Stimulated activated CD4-positive, alpha-beta T cell treated with anti-CD3 and anti-CD28 coated beads, TNF-alpha, amount 100 ng/mL, for 1 hour (primary cell): ENCODE results near the gene MPZL1.

Experiments
- DNase-seq, 3 donors: peaks; one replicate each; pipeline ENCODE4 v3.0.0-alpha.2; 2020; ENCODE audit warnings: low read depth in 3 of 3, low spot score in 1 of 3

The MPZL1 gene

DNA sequence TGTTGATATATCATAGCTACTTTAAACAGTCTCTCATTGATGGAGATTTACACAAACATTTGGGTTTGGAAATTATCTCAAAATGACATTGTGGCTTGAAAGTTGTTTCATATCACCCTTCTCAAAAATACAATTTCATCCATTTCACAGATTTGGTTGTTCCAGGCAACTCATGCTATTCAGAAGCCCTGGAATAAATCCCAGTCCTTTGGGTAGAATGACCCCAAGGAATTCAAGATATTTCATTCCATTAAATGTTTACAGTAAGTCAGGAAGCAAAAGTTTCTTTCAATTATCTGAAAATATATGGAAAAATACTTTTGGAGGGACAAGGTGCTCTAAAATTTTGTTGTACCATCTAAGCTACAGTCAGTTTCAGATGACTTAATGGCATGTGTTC, 27.1 kb downstream of the MPZL1 start:
- no peak for DNase-seq

DNA sequence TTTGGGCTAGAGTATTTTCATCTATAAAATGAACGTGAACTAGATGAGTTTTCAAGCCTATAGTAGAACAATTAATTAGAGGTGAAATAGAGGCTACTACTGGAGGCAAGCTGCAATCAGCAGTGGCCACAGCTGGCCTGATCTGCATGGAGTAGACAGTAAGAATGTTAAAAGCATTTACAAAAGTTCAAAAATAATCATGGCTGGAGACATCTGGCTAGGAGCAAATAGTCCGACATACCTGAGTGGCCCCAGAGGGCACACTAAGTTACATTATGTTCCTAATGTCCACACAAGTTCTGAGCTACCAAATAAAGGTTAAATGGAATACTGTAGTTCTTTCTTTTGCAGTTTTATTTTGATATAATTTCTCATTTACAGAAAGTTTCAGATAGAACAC, 28.0 kb downstream of the MPZL1 start:
- DNase-seq, result no peak

DNA sequence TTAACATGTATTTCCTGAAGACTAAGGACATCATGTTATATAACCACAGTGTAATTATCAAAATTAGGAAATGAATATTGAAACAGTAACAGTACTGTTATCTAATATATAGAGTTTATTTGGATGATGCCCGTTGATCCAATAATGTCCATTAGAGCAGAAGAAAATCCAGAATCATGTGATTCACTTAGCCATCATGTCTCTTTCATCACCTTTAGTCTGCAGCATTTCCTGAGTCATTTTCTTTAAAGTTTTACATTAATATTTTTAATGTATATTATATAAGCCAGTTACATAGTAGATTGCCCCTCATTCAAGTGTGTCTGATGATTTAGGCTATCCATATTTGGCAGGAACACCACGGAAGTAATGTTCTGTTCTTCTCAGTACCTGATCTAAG, 28.9 kb downstream of the MPZL1 start:
- DNase-seq, result no peak

DNA sequence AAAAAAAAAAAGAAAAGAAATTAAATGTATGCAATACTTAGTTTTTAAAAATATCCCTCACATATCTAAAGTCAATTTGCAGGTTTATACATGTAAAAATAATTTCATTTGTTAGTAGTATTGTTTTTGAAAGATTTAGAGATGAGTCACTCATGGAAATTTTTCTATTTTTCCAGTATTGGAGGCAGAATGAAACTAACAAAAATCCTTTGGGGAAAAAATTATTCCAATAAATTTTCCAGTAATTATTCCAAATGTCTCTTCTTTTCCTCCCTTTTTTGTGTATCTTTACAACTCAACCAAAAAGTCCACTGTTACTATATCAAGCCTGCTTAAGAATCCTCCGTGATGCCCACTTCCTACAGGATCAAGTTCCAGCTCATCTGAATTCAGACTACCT, 29.9 kb downstream of the MPZL1 start:
- DNase-seq, result no peak

DNA sequence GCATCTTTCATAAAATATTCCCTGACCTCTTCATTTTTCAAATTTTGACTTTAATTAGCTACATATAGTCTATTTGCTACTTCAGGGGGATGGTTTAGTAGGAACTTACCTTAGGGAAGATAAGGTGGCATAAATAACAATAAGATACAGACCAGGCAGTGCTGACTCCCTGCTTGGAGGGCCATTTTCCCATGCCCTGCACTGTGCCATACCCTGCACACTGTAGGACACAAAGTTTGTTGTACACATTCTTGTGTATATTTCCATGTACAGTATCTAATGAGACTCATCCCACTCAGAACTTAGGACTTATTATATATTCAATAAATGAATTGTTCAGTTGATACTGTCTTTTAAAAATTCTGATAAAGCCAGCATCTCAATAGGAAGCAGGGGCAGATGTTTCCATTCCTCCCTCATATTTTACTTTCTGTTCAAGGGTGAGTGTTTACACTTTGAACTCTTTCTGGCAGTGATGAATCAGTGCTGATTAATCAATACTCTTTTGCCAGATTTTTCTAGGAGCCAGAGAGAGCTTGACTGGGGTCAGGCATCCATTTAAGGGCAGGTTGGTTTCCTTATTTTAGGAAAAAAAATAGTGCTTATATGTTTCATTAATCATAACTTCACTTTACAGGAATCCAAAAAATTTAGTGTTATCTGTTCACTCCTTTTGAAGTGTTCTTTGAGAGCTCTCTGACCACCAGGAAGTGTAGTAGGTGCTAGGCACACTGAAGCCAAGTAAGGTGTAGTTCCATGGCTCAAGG, 30.6 kb downstream of the MPZL1 start:
- no peak for DNase-seq

DNA sequence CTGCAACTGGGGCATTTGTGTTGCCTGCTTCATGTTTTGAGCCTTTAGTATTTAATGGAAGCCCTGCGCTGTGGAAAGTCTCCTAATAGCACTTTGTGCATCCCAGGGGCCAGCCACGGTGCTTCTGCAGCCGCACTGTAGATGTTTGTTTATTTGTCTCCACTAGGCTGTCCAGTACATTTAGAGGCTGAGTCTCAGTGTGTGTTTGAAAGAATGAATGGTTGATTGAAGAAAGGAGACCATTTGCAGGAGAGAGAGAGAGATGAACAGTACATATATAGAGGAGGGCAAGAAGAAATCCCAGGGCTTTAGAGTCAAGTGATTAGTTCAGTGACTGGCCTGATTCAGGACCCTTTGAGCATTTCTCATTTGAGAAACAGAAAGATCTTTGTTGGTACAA, 33.9 kb downstream of the MPZL1 start:
- no peak for DNase-seq

DNA sequence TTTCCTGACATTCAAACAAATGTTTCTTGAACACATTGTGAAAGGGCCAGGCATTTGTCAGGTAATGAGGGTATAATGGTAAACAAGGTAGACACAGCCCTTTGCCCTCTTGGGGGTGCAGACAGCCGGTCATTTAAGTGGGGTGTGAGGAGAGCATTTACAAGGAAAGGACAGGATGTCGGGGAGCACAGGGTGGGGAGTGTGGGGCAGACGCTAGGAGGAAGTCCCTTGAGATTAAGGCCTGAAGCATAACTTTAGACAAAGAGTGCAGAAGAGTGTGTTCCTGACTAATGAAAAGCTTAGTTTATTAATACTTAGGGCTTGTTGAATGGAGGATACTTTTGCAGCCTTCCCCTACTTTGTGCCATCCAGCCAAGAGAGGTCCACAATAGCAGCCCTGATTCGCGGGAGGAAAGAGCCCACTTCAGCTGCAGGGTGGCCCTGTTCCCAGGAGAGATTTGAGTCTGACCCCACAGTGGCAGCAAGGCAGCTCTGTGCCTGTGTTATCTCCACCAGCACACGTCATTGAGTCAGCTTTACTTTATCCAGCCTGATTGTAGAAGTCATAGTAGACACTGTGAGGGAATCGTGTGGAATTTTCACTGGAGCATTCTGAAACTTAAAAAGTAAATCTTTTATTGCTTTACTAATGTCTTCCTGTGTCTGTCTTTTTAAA, 35.1 kb downstream of the MPZL1 start:
- DNase-seq, result no peak

DNA sequence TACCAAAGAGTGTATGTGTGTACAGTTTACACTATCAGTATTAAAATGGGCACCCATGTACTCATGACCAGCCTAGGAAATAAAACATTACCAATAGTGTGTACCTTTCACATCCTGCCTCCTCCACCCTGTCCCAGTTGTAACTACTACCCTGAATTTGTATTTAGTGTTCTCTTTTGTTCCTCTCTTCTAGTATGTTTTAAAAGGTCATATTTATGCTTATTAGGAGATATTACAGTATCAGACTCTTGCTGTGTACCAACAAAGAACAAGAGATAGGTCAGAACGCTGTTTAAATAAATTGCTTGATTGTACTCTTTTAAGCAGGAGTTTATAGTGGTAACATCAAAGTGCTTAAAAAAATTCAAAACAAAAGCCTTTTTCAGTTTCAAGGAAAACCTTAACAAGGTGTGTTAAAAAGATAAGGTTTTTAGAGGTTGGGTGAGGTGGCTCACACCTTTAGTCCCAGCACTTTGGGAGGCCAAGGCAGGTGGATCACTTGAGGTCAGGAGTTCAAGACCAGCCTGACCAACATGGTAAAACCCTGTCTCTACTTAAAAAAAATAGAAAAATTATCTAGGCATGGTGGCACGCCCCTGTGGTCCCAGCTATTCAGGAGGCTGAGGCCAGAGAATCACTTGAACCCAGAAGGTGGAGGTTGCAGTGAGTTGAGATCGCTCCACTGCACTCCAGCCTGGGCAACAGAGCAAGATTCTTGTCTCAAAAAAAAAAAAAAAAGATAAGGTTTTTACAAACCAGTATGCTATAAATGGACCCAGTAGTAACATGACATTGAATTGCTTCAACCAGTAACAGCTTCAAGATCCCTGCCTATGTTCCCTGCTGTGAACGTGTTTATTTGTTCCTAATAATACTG, 35.9 kb downstream of the MPZL1 start:
- DNase-seq, result no peak

DNA sequence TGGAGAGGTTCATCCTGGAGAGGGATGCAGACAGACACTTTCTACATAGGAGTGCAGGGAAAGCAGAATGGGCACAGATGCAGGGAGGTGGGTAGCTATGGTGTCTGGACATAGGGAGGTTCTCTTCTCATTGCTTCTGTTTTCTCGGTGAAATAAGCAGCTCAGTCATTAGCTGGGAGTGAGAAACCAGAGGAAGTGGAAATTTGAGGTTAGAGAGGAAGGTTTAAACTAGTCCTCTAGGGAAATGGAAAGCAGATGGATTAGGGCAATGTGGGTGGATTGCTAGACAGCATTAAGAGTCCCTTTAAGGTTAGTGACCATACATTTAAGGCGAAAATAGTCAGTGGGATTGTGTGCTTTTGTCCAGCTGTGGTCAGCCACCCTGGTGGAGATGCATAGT, 39.6 kb downstream of the MPZL1 start:
- no peak for DNase-seq

DNA sequence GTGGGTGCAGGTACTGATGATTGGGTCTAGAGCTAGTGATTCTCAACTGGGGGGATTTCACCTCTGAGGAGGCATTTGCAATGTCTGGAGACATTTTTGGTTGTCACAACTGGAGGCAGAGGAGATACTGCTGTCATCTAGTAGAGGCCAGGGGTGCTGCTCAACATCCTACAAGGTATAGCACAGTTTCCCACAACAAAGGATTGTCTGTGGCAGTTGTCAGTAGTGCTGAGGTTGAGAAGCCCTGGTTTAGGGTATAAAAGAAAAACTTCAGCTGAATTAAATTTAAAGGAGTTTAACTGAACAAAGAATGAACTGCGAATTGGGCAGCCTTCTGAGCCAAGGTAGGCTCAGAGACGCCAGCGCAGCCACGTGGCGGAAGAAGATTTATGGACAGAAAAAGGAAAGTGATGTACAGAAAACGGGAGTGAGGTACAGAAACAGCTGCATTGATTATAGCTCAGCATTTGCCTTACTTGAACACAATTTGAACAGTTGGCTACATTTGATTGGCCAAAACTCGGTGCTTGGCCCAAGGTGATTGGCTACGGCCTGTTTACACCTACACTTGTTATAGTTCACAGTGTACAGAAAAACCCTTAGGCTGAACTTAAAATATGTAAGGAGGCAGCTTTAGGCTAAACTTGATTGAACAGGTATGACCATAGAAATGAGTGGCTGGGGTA, 40.4 kb downstream of the MPZL1 start:
- DNase-seq, result no peak

DNA sequence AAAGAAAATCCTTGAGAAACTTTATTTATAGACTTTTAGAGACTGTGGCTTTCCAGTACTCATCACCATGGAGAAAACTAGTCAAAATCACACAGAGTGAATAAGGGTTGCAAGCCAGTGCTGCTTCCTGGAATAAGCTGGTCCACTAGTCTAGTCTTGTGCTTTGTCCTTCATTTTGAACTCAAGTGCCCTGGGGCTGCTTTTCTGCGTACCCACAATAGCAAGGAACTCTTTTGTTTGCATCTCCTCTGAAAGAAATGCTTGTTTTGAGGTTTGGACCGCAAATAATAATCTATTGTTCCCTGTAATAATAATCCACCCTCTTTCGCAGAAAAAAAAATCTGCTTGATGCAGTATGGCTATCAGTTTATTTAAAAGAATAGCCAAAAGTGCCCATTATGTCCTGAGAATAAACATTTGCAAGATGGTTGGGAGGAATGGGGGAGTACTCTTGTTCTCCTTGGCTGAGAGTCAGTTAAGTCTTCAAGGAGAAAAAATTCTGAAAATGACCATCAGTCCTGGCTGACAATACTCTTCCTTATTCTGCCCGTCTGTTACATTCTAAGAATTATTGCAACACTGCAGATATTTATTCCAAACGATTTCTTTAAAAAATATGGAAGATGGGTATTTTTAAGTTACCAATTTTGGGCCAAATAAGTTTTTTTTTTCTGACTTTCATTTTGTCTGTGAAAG, 41.9 kb downstream of the MPZL1 start:
- no peak for DNase-seq

DNA sequence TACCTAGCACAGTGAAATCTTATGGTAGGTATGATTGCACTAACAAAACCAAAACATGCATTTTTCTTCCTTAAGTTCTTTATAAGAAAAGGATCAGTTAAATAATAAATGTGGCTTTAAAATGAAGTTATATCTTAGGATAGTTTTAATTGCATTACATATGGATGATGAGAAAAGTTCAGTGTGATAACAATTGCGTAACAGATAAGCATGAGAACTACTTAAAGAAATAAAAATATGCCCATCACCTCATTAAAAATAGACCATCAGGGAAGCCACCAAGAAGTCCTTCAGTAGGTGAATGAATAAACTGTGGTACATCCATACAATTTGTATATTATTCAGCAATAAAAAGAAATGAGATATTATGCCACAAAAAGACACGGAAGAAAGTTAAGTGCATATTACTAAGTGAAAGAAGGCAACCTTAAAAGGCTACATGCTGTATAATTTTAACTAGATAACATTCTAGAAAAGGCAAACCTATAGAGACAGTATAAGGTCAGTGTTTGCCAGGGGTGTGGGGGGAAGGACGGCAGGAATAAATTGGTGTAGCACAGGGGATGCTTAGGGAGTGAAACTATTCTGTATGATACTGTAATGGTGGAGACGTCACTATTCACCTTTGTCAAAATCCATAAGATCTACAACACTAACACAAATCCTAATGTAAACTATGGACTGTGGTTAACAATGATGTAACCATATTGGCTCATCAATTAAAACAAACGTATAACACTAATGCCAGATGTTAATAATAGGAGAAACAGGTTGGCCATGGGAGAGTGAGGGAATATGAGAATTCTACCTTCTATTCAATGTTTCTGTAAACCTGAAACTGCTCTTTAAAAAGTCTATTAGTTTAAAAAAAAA, 42.9 kb downstream of the MPZL1 start:
- no peak for DNase-seq

DNA sequence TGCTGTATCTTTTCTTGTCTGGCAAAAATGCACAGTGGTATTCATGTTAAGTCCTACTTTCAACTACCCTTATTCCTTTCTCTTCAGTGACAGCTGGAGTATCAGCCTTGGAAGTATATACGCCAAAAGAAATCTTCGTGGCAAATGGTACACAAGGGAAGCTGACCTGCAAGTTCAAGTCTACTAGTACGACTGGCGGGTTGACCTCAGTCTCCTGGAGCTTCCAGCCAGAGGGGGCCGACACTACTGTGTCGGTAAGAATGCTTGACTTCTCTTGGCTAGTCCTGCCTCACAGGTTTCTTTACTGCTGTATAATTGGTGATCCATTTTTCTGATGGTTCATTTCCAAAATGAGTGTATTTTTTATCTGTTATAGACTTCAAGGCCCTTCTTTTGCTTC, 43.7 kb downstream of the MPZL1 start:
- DNase-seq, result no peak

DNA sequence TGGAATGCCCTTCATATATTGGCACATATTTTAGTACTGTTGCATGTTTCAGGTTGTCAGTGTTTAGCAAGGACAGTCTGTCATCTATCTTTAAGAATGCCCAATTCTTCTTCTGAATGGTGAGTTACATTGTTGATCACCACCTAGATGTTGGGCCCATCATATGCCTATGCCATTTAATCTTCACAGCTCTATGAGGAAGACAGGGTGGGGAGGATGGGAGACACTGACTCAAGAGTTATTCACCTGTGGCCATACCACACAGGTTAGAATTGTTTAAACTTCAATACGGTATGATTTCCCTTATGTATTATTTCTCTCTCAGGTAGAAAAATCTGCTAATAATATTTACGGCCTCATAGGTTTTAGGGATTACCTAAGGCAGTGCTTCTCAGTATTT, 44.8 kb downstream of the MPZL1 start:
- no peak for DNase-seq

DNA sequence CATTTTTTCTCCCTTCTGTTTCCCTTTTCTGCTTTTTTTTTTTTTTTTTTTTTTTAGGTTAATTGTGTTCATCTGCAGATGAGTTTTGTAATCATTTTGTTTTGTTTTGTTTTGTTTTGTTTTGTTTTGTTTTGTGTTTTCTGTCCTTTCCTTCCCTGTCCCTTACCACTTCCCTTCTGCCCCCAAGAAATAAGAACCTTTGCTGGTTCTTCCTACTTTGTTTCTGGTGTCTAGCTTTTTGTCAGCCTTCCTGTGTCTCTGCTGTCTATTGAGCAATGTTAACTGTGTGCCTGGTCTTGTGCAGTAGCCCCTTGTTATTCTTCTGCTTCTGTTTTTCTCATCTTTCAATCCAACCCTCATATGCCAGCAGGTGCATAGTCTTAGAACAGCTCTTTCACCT, 46.0 kb downstream of the MPZL1 start:
- no peak for DNase-seq

DNA sequence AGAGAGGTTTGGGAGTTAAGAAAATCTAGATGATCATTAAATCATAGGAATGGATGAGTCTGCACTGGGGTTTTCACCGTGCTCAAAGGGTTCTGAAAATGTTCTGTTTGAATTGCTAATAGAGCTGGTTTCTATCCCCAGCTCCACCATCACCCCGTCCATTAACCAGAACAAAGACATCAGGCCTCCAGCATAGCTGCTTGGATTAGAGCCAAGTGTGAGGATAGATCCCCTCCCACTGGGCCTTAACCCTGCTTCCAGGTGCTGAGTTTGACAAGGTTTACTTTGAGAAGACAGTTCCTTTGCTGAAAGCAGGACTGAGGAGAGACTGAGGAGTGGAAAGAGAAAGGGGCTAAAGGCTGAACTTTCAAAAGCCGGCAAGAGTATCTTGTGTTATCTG, 48.3 kb downstream of the MPZL1 start:
- no peak for DNase-seq

DNA sequence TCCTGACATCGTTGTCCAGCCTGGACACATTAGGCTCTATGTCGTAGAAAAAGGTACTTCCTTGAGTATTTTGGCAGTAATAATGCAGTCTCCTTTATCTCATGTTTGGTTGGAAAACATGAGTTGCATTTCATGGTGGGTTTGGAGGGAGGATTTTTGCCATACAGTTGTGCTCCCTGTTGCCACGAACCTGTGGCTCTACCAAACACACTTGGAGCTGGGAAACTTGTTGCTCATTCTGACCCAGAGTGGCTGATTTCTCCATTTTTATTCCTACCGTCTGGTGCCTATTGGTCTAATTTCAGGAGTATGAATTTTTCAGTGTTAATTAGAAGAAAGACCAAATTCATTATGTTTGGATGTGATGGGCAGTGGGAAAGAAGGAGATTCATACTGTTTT, 50.7 kb downstream of the MPZL1 start:
- DNase-seq, result no peak

DNA sequence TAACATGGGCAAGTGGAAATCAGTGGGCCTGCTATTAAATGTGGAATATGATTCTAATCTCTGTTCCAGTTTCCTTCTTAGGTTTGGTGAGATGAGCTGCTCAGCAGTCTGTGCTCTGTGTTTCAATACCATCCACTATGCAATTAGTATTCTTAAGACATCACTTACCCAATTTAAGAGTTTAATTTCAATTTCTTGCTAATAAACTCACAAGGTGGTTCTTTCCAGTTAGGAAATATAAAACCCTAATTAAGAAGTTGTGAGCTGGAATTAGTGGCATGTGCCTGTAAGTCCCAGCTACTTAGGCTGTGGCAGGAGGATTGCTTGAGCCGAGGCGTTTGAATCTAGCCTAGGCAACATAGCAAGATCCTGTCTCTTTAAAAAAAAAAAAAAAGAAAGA, 51.7 kb downstream of the MPZL1 start:
- no peak for DNase-seq

DNA sequence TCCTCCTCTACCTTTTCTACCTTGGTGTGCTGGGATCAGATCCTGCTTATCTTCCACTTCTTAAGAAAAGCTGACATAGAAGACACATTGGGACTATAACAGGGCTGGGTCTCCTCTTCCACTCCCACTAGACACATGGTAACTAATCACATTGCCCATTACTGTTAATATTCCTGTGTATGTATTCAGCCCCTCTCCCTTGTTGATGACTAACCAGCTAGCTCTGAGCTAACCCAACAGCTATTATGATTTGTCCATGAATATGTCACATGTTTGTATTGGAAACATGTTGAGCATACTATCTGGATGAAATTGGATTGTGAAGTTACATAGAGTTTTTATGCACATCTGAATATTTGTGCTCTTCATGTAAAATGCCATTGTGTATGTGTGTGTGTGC, 52.9 kb downstream of the MPZL1 start:
- DNase-seq, result no peak

DNA sequence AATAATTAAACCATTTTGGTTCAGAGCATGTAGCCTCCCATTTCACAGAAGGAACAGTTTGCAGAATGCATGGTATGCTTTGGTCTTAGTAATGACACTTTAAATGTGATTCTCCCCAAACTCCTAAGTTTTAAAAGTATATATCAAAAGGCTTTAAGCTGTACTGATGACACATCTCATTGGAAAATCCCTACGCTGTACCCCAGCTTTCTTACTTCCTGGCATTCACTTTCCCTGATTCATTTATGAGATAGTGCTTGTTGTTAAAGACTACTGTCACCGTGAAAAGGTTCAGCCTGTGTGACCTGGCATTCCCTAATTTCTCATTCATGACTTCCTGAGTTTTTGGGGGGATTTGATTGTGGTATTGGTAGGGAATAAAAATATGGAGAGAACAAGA, 53.4 kb downstream of the MPZL1 start:
- DNase-seq, result no peak
